SIG-M5 treated with dmso at 0.1 percent for 504 hours (cell line): ENCODE results near the gene SPPL3.
"Not testable (repeated sequence)": the region's sequence is repeated elsewhere in the genome, so short reads cannot be mapped to it uniquely, and the experiment has no call there.

Experiments used
- DNase-seq: peaks from one replicate; lab custom pipeline; 2025; ENCODE audit not compliant: unreplicated experiment; lab: John Stamatoyannopoulos, UW

SPPL3 gene

GRCh38 chr12:120904197-120904773 is at the start of gene SPPL3:
Gene SPPL3 (minus strand): TSS chr12:120904358. CDS start chr12:120903867, 491 bp downstream.
- DNase-seq, result peak; percentile 79

- DNase-seq, result no peak
Observed at GRCh38 chr12:120950807-120951206, 46.6 kb upstream of the SPPL3 start.

- not testable (repeated sequence) for DNase-seq
Observed at GRCh38 chr12:120950260-120950799, 46.2 kb upstream of the SPPL3 start.

GRCh38 chr12:120945516-120945915 is 41.4 kb upstream of the SPPL3 start:
- DNase-seq, result not testable (repeated sequence)

GRCh38 chr12:120944645-120945217 is 40.6 kb upstream of the SPPL3 start:
- peak; percentile 69 for DNase-seq

- no peak for DNase-seq
Observed at GRCh38 chr12:120943482-120943881, 39.3 kb upstream of the SPPL3 start.

GRCh38 chr12:120941846-120942405 is 37.8 kb upstream of the SPPL3 start:
- DNase-seq, result peak; percentile 39

- no peak for DNase-seq
Observed at GRCh38 chr12:120941412-120941811, 37.3 kb upstream of the SPPL3 start.

GRCh38 chr12:120940799-120941198 is 36.6 kb upstream of the SPPL3 start:
- peak; percentile 59 for DNase-seq

- DNase-seq, result peak; percentile 62
Observed at GRCh38 chr12:120940006-120940405, 35.8 kb upstream of the SPPL3 start.

- DNase-seq, result peak; percentile 83
Observed at GRCh38 chr12:120939523-120939922, 35.4 kb upstream of the SPPL3 start.

GRCh38 chr12:120938496-120938895 is 34.3 kb upstream of the SPPL3 start:
- no peak for DNase-seq

- DNase-seq, result peak; percentile 72
Observed at GRCh38 chr12:120936197-120936596, 32.0 kb upstream of the SPPL3 start.

GRCh38 chr12:120933786-120934185 is 29.6 kb upstream of the SPPL3 start:
- DNase-seq, result no peak

GRCh38 chr12:120932956-120933526 is 28.9 kb upstream of the SPPL3 start:
- DNase-seq, result no peak

GRCh38 chr12:120932058-120932457 is 27.9 kb upstream of the SPPL3 start:
- DNase-seq, result no peak

GRCh38 chr12:120930032-120930431 is 25.9 kb upstream of the SPPL3 start:
- no peak for DNase-seq

GRCh38 chr12:120928864-120929652 is 24.9 kb upstream of the SPPL3 start:
- peak; percentile 23 for DNase-seq

- no peak for DNase-seq
Observed at GRCh38 chr12:120925740-120926563, 21.8 kb upstream of the SPPL3 start.

GRCh38 chr12:120922279-120922678 is 18.1 kb upstream of the SPPL3 start:
- DNase-seq, result no peak
